ENCODE data around the gene CCDC18.

CCDC18 gene

DNA sequence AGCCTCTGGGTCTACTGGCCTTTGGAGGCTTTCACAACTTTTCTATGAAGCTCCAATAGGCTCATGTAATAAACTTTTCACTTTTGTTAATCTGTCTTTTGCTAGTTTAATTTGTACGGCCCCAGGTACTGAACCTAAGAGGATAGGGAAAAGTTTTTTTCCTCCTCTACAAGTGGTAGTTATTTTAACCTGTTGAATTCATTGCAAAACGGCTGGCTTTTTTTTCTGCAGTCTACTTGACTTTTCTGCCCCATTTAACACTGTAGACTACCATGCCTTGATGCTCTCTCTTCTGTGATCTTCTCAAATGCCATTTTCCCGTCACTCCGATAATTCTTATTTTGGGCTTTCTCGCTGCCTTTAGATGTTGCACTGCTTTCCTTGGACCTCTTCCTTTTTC, 121.6 kb downstream of the CCDC18 start:
- no peak overlapping the region for H3K4me3 ChIP-seq (ENCODE audit: low read depth, low read length)
- TF ChIP-seq, protein P1, sequence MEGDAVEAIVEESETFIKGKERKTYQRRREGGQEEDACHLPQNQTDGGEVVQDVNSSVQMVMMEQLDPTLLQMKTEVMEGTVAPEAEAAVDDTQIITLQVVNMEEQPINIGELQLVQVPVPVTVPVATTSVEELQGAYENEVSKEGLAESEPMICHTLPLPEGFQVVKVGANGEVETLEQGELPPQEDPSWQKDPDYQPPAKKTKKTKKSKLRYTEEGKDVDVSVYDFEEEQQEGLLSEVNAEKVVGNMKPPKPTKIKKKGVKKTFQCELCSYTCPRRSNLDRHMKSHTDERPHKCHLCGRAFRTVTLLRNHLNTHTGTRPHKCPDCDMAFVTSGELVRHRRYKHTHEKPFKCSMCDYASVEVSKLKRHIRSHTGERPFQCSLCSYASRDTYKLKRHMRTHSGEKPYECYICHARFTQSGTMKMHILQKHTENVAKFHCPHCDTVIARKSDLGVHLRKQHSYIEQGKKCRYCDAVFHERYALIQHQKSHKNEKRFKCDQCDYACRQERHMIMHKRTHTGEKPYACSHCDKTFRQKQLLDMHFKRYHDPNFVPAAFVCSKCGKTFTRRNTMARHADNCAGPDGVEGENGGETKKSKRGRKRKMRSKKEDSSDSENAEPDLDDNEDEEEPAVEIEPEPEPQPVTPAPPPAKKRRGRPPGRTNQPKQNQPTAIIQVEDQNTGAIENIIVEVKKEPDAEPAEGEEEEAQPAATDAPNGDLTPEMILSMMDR (IDR thresholded peaks at IDR 0.05; ENCODE audit: low read depth, low read length): no peak

DNA sequence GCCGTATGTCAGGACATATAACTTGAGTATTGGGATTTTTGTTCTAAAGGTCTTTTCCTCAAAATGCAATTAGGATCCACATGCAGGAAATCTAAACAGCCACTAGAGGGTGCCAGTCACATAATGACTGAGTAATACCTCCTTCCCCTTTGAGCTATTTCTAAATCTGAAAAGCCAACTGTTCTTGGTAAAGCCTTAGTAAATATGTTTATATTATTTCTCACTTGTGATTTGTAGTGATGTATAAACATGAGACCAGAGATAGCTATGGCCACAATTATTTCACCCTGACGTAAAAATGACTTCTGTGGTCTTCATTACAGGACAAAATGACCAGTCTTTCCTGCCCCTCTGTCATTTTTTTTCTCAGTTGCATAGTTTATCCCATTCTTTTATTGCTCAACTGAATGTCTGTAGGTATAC, 124.2 kb downstream of the CCDC18 start:
- H3K4me3 ChIP-seq (ENCODE audit: low read depth, low read length): no peak overlapping the region
- TF ChIP-seq, protein P1 (IDR thresholded peaks at IDR 0.05; ENCODE audit: low read depth, low read length): peak; percentile 66

DNA sequence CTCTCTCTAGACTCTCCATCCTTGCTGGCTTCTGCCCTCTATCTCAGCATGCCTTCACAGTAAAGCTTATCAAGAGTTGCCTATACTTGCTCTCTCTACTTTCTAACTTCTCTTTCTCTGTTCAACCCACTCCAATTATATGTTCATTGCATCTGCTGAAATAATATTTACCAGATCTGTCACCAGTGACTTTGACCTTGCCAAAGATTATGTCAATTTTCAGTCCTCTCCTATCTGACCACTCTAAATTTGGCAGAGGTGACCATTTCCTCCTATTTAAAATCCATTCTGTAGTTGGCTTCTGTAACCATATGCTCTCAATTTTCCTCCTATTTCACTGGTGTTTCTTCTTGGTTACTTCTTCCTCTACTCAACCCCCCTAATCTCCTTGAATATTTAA, 126.4 kb downstream of the CCDC18 start:
- TF ChIP-seq, protein P1 (IDR thresholded peaks at IDR 0.05; ENCODE audit: low read depth, low read length): no peak
- H3K4me3 ChIP-seq (ENCODE audit: low read depth, low read length): no peak overlapping the region

DNA sequence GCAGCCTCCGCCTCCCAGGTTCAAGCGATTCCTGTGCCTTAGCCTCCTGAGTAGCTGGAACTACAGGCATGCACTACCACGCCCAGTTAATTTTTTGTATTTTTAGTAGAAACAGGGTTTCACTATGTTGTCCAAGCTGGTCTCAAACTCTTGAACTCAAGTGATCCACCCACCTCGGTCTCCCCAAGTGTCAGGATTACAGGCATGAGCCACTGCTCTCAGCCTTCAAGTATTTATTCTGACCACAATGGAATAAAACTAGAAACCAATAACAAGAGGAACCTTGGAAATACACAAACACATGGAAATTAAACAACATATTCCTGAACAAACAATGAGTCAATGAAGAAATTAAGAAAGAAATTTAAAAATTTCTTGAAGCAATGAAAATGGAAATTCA, 132.5 kb downstream of the CCDC18 start:
- TF ChIP-seq, protein P1 (IDR thresholded peaks at IDR 0.05; ENCODE audit: low read depth, low read length): no peak
- H3K4me3 ChIP-seq (ENCODE audit: low read depth, low read length): no peak overlapping the region

DNA sequence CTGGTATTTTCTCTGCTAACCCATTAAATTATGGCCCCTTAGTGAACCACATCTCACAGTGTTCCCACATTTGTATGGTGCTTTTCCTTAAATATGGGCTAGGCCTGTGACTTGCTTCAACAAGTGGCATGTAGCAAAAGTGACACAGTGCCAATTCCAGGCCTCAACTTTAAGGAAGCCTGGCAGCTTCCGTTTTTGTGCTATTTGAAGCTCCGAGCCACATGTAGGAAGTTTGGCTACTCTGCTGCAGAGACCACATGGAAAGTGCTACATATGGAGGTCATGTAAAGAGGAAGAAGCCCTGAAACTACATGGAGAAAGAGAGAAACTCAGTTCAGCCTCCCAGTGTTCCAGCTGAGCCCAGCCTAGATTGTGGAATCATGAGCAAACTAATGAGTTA, 136.7 kb downstream of the CCDC18 start:
- H3K4me3 ChIP-seq (ENCODE audit: low read depth, low read length): no peak overlapping the region
- TF ChIP-seq, protein P1 (IDR thresholded peaks at IDR 0.05; ENCODE audit: low read depth, low read length): no peak

DNA sequence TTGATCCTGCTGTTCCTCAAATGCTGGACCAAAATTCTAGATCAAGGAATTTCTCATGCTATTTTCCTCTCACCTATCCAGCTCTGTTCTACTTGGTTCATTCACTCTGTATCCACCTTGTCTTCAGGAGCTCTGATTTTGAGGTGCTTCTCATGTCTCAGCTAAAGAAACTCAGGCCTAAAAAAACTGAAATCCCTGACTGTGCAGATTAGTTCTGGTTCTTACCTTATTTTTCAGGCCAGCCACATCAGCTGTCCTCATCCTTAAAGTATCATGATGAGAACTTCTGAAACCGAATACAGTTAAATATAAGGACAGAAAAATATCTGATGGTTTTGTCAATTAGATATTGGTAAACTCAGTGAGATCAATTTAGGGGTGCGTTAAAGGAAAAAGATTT, 137.4 kb downstream of the CCDC18 start:
- TF ChIP-seq, protein P1 (IDR thresholded peaks at IDR 0.05; ENCODE audit: low read depth, low read length): no peak
- H3K4me3 ChIP-seq (ENCODE audit: low read depth, low read length): no peak overlapping the region

DNA sequence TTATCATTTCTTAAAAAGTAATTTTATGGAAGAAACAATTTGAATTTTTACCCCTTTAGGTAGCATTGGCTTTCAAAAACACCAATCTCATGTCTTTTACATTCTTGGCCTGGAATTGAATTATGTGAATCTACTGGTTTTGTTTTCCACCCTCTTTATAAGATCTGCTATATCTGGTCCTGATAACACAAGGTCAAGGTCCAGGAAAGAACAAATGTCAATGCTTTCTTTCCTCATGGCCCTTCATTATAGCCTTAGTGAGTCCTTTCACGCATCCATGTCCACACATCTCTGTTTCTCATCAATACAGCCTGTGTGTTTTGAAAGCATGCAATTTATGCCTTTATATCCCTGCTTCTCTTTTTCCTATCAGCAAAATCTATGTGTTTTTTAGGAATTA, 141.2 kb downstream of the CCDC18 start:
- TF ChIP-seq, protein P1 (IDR thresholded peaks at IDR 0.05; ENCODE audit: low read depth, low read length): no peak
- H3K4me3 ChIP-seq (ENCODE audit: low read depth, low read length): no peak overlapping the region
